Measurements from ENCODE around the gene TGFBR2. TPM values are rescaled to one million over a fixed set of nuclear protein-coding genes. Genes with fewer than 3 reads are reported as not detected.

TGFBR2 gene
- total and polyA plus RNA-seq, 2 of the 13 experiments (the other 11 are each of a cell fraction or from before 2014, with no cell fraction given), result 82.2 to 187 TPM

GRCh38 chr3:30619318-30619717 lies 12.9 kb downstream of the TGFBR2 start (continued):
- TF ChIP-seq TFDP1 (CRISPR knock-in tag; IDR thresholded peaks at IDR 0.05; ENCODE audit: borderline replicate concordance) (no peak), RBM22 (optimal IDR thresholded peaks at IDR 0.05; ENCODE audit: low read length) (peak; percentile 97), ZSCAN5A (CRISPR knock-in tag; IDR thresholded peaks at IDR 0.05; ENCODE audit: borderline replicate concordance) (no peak), MLXIP (CRISPR knock-in tag; IDR thresholded peaks at IDR 0.05; ENCODE audit: borderline replicate concordance) (no peak)

GRCh38 chr3:30620402-30621360 lies 14.3 kb downstream of the TGFBR2 start:
- Histone ChIP-seq H3K4me2 (ENCODE audit: low read depth, low read length) (peak overlapping the region; percentile 34), H3K27ac (ENCODE audit: extremely low read length, insufficient read depth, low read length) (no peak overlapping the region), H3K9ac (ENCODE audit: insufficient read depth, low read depth, low read length) (no peak overlapping the region), H3K79me2 (ENCODE audit: insufficient read depth, low read length) (peaks cover 98% of the 10 kb centered on the region), H2AFZ (ENCODE audit: low read length) (no peak overlapping the region), H4K20me1 (ENCODE audit: insufficient read depth, low read length) (peaks cover 97% of the 10 kb centered on the region), H3K9me3 (ENCODE audit: low read length) (no peaks in the 10 kb centered on the region), H3K36me3 (replicated peaks in 1 of 2; ENCODE audit: control insufficient read depth in 1 of 2, insufficient read depth in 2 of 2, low read length in 2 of 2) (peaks cover 16 to 50% of the 10 kb centered on the region in 2 experiments), H3K4me3 (replicated peaks in 1 of 3; ENCODE audit: insufficient read depth in 1 of 3, low read depth in 2 of 3, low read length in 3 of 3) (no peak overlapping the region), H3K27me3 (ENCODE audit: control insufficient read depth in 1 of 2, insufficient read depth in 2 of 2, low read length in 2 of 2) (no peaks in the 10 kb centered on the region), H3K4me1 (ENCODE audit: insufficient read depth, low read length) (peaks cover 100% of the 10 kb centered on the region)
- no TSS peak for BruUV-seq (replicated peaks)
- in situ Hi-C loops (cut with HindIII; ENCODE audit: extremely low pct_ligation_motif_present, low pct_unique_long_range_greater_than_20kb), result no loop called here
- intact Hi-C loops (cut with micrococcal nuclease; ENCODE audit: unreplicated experiment), result no loop called here
- ChIA-PET CTCF (ENCODE audit: low intra/inter-chr PET ratio, low total read pairs) (no interaction called here), POLR2A (no interaction called here)
- FAIRE-seq (no peak), ATAC-seq (peak; percentile 10; the same call in 1 of the 3 replicates), DNase-seq (ENCODE audit: low spot score) (no peak)
- 74% methylated on average over 4 of the region's 4 CpGs for WGBS (ENCODE audit: low lambda C conversion rate)
- TF ChIP-seq BCL6 (CRISPR knock-in tag; IDR thresholded peaks at IDR 0.05) (0 out of 2 replicates have a peak, but pooled peaks have one; percentile 14), POLR2G (IDR thresholded peaks at IDR 0.05; ENCODE audit: low read depth, low read length) (peak; percentile 48), CBFB (CRISPR knock-in tag; IDR thresholded peaks at IDR 0.05) (no peak), ATF4 (CRISPR knock-in tag; IDR thresholded peaks at IDR 0.05) (0 out of 4 replicates have a peak, but pooled peaks of 1 of the 2 experiments have one; percentile 11), CEBPB (IDR thresholded peaks at IDR 0.05; ENCODE audit: borderline replicate concordance, low read depth, low read length) (peak; percentile 24; the same call in 1 of the 2 replicates), FOXK1 (CRISPR knock-in tag; IDR thresholded peaks at IDR 0.05; ENCODE audit: borderline replicate concordance, low read depth) (peak; percentile 13; the same call in 1 of the 2 replicates), ARNT2 (CRISPR knock-in tag; IDR thresholded peaks at IDR 0.05; ENCODE audit: low read depth) (no peak), AGO2 (optimal IDR thresholded peaks at IDR 0.05; ENCODE audit: low read depth, low read length) (peak; percentile 35), TGIF2 (CRISPR knock-in tag; IDR thresholded peaks at IDR 0.05) (0 out of 2 replicates have a peak, but pooled peaks have one; percentile 32), SSRP1 (CRISPR knock-in tag; IDR thresholded peaks at IDR 0.05) (peak; percentile 9; the same call in 1 of the 2 replicates)

Measured in HepG2 (cell line).